NCI-H2196 treated with DMSO at 0.1 percent for 48 hours (cell line): ENCODE data around the gene ADISSP.

Experiments used
- DNase-seq: peaks from one replicate; lab custom pipeline; 2025; ENCODE audit not compliant: unreplicated experiment; lab: John Stamatoyannopoulos, UW

Gene ADISSP

GRCh38 chr20:3739054-3739925, 28.3 kb downstream of the ADISSP start:
- no peak for DNase-seq

DNA sequence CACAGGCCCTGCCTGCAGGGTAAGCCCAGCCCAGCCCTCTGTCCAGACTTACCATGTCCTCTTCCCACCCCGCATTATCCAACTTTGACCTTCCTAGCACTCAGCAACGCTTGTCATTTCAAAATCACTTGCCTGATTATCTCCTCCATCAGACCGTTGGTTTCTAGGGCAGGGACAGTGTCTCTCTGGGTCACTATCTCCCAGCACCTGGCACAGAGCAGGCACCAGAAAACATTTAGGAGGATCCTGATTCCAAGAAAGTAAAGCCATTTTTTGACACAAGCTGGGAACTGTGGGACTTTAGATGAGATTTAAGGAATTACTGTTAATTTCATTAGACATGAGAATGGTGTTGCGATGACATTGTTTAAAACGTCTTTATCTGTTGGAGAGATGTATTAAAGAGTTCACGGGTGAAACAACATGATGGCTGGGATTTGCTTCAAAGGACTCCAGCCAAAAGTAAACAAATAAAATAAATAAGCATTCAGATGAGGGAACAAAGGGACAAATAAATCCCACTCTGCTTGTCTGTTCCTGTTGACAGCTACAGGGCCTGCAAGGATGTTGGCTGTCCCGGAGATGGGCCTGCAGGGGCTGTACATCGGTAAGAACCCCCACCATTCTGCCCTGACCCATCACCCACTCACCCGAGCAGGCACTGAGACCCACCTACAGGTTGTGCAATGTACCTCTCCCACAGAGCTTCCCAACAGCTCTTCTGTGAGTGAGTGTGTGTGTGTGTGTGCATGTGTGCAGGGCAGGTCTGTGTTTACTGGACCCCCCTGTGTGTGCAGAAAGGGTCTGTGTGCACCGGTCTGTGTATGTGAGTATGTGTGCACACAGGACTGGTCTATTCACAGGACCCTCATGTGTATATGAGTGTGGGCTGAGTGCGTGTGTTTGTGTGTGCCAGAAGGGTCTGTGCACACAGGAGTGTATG, 29.2 kb downstream of the ADISSP start:
- DNase-seq, result no peak

- no peak for DNase-seq
These were observed 31.8 kb downstream of the ADISSP start for GRCh38 chr20:3735768-3736167.

DNA sequence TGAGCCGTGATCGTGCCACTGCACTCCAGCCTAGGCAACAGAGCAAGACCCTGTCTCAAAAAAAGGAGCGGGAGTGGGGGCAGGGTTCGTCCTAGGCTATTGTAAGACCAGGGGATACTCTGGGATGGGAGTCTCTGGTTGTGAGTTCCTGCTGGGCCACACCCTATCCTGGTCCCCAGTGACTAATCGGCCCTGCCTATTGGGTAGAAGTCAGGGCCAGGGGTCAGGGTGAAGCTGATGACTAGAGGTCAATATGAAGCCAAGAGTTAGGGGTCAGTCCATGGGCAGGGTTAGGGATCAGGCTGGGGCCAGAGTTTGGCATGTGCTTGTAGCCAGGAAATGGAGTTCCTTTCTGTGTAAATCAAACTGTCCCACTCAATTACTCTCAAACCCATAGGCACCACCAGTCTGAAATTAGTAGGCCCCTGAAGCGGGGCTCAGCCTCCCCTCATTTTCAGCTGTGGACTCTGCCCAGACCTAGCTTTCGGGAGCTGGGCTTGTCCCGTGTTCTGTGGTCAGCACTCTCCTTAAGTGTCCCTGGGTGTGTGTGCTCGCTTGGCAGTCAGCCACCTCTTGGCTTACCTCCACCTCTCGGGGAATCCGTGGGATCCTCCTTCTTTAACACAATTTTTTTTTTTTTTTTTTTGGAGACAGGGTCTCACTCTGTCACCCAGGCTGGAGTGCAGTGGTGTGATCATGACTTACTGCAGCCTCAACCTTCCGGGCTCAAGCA, 33.3 kb downstream of the ADISSP start:
- no peak for DNase-seq

- no peak for DNase-seq
These were observed 34.2 kb downstream of the ADISSP start for GRCh38 chr20:3733119-3733995.

DNA sequence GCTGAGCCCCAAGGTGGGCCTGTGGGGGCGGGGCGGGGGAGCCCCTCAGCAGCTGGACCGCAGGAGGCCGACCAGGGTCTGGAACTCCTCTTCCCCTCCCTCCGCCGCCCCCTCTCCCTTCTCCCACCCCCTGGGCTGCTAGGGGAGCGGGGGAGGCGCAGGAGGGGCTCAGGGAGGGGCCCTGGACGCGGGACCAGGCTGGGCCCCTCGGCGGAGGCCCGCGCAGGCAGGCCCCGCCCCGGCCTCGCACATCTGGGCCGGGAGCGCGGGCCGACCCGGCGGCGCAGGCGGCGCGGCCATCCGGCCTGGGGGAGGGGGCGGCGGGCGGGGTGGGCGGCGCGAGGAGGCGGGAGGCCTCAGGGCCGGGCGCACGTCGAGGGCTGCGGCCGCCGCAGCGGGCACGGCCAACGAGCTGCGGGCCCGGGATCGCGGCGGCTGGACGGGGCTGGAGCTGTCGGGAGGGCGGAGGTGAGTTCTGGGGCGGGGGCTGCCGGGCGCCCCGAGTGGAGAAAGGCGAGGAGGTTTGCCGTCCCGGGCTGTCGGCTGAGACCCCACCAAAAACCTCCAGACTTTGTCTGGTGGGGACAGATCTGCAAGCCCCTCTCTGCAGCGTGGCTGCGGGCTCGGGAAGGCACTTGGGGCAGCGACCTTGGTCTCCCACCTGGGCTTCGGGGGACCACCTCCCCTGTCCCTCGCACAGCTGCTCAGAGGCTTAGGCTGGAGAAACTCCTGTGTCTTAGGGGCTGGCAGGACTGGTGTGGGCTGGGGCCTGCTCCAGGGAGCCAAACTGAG, 35.0 kb downstream of the ADISSP start, which contains the start of gene HSPA12B:
Gene HSPA12B (plus strand): TSS at position 359 of the 792 bp plus-strand sequence. CDS start 5,990 bp downstream, outside the sequence.
- no peak for DNase-seq

DNA sequence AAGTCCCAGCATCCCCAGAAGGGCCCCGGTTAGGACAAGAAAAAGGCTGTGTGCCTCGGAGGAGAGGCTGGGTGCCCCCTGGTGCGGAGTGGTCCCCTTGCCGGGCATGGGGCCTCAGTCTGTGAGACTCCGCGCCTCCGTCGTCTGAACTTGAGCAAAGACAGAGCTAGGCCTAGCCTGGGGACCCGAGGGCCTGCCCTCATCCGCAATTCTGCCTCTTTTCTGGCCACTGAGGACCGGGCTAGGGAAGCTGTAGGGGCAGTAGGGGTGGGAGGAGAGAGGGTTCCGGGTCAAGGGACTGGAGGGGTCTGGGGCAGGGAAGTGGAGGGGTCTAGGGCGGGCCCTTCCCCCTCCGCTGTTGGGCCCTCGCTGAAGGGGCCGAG, 35.6 kb downstream of the ADISSP start:
- no peak for DNase-seq

- no peak for DNase-seq
These were observed 36.5 kb downstream of the ADISSP start for GRCh38 chr20:3730803-3731672.

DNA sequence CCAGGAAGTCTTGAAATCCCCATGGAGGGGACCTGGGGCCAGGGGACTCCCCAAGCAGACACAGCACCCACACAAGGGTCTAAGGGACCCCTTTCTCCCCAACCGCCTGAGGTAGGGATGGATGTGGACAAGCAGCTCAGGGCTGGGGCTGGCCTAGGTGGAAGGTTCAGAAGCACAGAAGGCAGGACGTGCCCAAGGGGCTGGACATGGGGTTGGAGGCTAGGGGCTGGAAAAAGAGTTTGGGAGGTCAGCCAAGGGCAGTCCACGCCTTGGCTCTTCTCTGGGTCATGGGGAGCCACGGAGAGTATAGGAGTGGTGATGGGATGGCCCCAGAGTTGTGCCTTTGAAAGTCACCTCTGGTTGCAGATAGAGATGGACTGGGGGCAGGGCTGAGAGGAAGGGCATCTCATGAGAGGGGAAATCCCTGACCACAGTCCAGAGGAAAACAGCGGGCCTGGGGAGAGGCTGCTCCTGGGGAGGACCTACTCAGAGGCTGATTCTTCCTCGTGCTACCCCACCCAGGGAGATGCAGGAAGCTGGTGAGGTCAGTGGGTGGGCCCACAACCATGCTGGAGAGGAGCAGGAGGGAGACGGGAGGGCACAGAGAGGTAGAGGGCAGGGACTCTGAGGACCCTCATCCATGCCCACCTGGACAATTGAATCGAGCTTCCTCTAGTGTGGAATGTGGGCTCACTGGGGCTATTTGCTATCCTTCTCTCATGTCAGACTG, 37.6 kb downstream of the ADISSP start:
- DNase-seq, result no peak

DNA sequence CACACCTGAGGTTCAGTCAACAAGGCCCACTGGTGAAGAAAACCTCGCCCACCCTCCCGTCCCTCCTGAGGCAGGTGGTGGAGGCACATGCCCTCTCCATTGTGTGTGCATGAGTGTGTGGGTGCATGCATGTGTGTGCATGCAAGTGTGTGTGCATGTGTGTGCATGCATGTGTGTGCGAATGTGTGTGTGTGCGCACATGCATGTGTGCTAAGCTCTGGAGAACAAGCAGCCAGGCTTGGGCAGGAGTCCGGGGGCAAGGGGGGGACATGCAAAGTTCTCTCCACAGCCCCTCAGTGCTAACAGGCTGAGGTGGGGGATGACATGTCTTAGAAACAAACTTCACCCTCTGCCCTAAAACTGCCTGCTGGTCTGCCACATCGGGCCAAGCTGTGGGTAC, 38.2 kb downstream of the ADISSP start:
- DNase-seq, result no peak

DNA sequence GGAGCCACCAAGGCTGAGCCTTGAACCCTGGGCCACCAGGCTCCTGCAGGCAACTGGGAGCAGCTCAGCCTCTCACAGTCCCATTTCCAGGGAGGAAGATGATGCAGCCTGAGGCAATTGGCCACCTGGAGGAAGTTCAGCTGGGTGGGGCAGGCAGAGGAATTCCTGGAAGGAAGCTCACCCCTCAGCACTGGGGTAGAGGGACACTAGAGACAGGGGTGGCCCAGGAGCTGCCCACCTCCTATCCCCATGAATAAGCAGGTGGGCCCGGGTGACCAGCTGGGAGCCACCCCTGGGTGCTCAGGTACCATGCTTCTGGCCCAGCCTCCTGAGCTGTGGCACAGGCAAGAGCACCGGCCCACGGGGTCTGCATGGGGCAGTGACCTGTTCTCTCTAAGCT, 38.7 kb downstream of the ADISSP start:
- no peak for DNase-seq

GRCh38 chr20:3728354-3728753, 39.2 kb downstream of the ADISSP start:
- DNase-seq, result no peak

DNA sequence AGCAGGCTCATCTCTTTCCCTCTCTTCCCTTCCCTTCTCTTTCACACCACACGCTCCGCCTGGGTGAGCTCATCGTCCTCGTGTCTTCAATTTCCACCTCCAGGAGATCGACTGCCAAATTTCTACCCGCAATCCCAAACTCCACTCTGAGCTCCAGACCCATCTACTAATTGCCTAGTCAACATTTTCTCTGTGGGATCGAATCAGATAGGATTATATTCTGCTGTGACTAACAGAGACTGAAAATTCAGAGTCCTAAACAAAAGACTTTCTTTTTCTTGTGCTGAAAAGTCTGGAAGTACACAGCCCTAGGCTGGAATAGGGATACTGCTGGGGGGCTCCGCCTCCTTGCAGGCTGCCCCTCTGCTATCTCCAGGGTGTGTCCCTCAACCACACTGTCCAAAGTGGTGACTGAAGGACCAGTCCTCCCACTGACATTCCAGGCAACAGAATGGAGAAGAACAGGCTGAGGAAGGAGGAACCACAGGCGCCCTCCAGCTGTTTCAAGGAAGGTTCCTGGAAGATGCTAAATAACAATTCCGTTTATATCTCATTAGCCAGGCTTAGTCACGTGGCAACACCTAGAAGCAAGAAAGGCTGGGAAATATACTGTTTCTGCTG, 40.0 kb downstream of the ADISSP start:
- DNase-seq, result no peak

- no peak for DNase-seq
These were observed 43.2 kb downstream of the ADISSP start for GRCh38 chr20:3724356-3724755.

- no peak for DNase-seq
These were observed 44.3 kb downstream of the ADISSP start for GRCh38 chr20:3723284-3723683.

- DNase-seq, result no peak
These were observed 45.6 kb downstream of the ADISSP start for GRCh38 chr20:3721912-3722311.

DNA sequence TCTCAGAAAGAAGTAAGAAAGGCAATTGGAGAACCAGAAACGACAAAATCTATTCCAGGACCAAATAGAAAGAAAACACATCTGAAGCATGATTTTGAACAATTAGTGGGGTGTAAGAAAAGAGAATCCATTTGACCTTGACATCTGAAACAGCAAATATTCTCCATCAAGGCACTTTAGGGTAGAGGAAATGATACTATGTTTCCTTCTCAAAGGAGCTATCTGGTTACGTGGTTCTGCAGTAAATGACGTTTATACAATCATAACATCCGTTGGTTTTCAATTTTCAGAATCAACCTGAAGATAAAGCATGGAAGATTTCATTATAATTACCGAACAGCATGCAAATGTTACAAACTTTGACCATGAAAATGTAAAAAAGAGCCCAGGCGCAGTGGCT, 46.9 kb downstream of the ADISSP start:
- DNase-seq, result no peak
